ENCODE data around the gene MICU2.

The MICU2 gene

GRCh38 chr13:21504379-21504778 lies 99.6 kb downstream of the MICU2 start:
- TF ChIP-seq CTCF (IDR thresholded peaks at IDR 0.05), result no peak

GRCh38 chr13:21501686-21502085 lies 102.3 kb downstream of the MICU2 start:
- no peak for TF ChIP-seq CTCF (IDR thresholded peaks at IDR 0.05)

GRCh38 chr13:21486322-21486721 lies 117.6 kb downstream of the MICU2 start:
- no peak for TF ChIP-seq CTCF (IDR thresholded peaks at IDR 0.05)

- TF ChIP-seq CTCF (IDR thresholded peaks at IDR 0.05), result no peak
These were observed 120.2 kb downstream of the MICU2 start for GRCh38 chr13:21483748-21484147.

GRCh38 chr13:21481359-21481758 lies 122.6 kb downstream of the MICU2 start:
- TF ChIP-seq CTCF (IDR thresholded peaks at IDR 0.05), result no peak

GRCh38 chr13:21478881-21479808 lies 124.8 kb downstream of the MICU2 start:
- TF ChIP-seq CTCF (IDR thresholded peaks at IDR 0.05), result peak; percentile 50; the same call in 1 of the 2 replicates

- TF ChIP-seq CTCF (IDR thresholded peaks at IDR 0.05), result peak; percentile 91
These were observed 127.0 kb downstream of the MICU2 start for GRCh38 chr13:21476893-21477472.

Measured in LNCAP (cell line).